GM20431 (cell line): ENCODE measurements around the gene PTCH1.

Experiments used
- in situ Hi-C: fragments of 300-500 bp; cut with MseI, MboI; formaldehyde crosslinking; loops from one replicate; pipeline ENCODE4 v1.15.0; 2020; ENCODE audit warnings: low sequenced_read_pairs; ENCODE audit not compliant: unreplicated experiment

The PTCH1 gene

DNA sequence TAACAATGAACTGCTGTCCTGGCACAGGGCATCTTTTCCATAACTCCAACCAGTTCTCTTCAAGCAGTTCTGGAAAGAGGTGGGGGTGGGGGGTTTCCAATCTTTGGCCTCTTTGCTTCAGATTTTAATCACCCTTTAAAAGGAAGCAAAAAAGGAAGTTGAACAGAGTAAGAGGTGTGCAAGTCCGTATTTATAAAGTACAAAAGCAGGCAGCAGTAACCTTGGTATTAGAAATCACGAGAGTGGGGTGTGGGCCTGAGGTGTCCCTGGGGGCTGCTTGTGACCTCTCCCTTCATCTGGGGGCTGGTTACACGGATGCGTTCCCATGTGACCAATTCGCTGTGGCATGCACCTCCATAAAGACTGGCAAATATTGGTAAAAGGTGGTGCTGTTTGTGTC lies 70.5 kb downstream of the PTCH1 start:
- in situ Hi-C loops = no loop called here

DNA sequence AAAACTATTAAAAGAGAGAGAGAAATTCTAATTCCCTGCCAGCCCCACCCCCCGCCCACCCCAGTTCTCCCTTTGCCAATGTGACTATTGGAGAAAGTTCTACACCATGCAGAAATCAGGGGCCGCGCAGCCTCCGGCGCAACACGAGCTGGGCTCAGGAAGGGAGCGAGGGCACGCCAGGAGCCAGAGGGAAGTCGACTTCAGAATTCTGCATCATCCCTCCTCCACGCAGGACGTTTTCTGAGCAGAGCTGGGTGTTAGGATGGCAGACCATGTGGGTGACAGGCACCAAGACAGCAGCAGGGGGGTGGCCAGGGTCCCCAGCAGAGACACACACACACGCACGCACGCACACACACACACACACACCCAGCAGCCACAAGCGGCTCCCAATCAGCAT lies 72.6 kb downstream of the PTCH1 start:
- in situ Hi-C loops = no loop called here

DNA sequence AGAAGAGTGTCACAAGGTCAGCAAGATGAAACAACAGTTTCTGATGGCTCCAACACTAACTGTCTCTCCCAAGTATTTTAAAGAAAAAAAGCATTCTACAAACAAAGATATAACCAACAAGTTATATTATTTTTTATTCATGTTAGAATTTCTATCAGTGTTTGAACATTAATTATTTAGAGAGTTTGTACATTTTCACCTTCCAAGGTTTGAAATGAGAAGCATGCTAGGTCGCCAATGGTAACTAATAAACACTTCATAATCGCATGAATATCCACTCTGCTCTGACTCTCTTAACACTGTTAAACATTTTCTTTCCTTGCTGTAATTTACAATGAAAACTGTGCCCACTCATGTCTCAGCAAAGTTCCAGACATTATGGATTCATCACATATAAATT lies 73.5 kb downstream of the PTCH1 start:
- in situ Hi-C loops = no loop called here

DNA sequence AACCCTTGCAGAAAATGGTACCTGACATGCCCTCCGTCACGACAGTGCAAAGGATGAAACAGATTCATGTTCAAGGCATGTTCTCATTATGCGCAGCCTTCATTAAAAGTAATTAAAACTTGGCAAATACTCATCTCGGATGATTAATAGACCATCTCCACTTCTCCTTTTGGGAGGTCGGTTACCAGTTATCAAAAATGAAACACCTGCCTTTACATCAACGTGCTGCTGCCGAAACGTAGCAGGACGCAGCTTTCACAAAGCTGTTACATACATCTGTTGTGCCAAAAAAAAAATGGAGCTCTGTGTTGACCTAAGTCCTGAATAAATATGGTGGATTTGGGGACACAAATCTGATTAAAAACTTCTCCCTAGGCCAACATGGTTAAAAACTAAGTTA lies 75.7 kb downstream of the PTCH1 start:
- in situ Hi-C loops = no loop called here

DNA sequence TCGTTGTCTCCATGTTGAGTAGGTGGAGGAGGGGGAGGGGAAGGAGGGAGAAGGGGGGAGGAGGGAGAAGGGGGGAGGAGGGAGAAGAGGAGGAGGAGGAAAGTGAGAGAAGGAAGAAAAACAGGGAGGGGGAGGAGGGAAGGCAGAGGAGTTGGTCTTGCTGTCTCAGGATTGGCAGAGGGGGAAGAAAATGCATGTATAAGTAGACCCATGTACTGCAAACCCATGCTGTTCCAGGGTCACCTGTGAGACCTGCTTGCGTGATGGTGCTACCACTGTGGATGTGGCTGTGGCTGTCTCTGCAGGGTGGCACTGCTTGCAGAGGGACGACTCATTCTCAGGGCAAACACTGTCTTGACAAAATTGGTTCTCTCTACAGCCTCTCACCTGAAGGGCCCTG lies 76.3 kb downstream of the PTCH1 start:
- in situ Hi-C loops = no loop called here

DNA sequence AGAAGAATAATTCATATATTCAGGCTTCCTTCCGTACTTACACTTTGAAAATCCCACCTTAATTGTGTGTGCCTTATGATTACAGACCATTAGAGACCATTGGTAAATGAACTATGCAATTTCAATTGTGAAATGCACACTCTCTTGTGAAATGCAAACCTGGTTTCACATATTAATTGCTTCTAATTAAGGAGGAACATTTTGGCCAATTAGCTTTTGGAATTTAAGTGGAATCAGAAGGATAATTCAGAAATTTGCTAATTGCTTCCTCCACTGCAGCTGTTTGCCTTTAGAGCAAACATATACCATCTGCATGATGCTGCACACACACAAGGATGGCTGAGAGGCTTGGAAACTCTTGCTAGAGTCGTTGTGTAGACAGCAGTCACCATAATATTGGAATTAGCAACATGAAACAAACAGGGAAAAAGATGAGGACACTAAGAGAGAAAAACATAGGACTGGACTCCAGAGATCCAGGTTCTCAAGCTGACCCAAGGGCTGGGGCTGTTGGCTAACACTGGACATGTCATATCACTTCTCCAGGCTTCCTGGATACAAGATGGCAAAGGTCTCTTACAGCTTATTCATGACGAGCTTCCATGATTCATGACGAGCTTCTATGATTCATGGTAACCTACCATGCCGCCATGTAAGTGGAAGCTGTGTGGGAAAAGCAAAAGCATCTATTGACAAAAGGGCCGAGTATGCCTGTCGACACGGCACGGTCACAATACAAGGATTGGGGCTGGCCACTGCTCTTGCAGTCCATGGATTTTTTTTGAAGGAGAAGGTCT lies 78.0 kb downstream of the PTCH1 start:
- in situ Hi-C loops = no loop called here

DNA sequence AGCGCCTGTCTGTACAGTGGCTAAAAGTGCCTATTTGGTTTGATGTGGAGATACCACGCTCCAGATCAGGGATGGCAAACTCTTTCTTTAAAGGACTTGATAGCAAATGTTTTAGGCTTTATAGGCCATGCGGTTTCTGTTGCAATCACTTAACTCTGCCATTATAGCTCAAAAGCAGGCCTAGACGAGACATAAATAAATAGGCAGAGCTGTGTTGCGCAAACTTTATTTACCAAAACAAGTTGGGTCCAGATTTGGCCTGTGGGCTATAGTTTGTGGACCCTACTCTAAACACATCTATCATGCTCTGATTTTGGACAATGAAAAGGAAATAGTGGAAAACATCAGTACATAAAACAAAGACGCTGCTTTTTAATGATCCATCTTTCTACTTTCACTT lies 79.2 kb downstream of the PTCH1 start:
- in situ Hi-C loops = no loop called here

DNA sequence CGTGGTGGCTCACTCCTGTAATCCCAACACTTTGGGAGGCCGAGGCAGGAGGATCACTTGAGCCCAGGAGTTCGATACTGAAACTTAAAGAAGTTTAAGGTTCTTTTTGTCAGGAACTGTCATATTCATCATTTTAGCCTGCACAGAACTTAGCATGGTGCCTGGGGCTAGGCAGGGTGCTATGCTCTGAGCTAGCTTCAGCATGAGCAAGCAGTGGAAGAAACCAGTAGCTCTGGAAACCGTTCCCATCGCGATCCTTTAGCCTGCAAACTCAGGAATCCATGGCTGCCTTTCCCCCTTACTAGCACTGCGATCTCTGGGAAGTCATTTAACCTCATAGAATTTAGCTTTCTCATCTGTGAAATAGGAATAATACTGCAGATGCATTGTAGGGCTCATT lies 80.4 kb downstream of the PTCH1 start:
- in situ Hi-C loops = no loop called here

DNA sequence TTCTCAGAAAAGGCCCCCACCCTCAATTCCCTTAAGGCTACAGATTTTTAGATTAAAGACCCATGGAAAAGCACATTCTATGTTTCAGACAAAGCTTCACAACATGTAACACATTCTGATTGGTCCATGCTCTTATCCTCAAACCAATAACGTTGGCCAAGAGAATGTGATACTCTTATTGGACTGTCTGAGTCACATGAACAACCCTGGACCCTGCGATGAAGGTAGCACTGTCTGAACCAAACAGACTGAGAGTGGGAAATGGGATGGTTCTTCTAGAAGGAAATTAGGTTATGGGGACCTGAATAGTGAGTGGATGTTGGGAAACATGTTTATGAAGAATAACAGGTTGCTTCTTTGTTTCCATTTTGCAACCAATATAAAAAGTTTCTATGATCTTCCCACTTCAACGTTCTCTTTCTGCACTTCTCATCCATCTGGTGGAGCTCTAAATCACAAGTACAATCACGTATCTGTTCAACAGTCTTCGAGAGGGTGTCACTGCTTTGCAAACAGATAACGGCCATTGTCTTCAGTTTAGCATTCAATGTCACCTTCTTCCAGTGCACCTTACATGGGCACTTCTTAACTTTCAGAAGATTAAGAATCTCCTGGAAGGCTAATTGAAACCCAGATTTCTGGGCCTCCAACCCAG lies 81.6 kb downstream of the PTCH1 start:
- in situ Hi-C loops = no loop called here

DNA sequence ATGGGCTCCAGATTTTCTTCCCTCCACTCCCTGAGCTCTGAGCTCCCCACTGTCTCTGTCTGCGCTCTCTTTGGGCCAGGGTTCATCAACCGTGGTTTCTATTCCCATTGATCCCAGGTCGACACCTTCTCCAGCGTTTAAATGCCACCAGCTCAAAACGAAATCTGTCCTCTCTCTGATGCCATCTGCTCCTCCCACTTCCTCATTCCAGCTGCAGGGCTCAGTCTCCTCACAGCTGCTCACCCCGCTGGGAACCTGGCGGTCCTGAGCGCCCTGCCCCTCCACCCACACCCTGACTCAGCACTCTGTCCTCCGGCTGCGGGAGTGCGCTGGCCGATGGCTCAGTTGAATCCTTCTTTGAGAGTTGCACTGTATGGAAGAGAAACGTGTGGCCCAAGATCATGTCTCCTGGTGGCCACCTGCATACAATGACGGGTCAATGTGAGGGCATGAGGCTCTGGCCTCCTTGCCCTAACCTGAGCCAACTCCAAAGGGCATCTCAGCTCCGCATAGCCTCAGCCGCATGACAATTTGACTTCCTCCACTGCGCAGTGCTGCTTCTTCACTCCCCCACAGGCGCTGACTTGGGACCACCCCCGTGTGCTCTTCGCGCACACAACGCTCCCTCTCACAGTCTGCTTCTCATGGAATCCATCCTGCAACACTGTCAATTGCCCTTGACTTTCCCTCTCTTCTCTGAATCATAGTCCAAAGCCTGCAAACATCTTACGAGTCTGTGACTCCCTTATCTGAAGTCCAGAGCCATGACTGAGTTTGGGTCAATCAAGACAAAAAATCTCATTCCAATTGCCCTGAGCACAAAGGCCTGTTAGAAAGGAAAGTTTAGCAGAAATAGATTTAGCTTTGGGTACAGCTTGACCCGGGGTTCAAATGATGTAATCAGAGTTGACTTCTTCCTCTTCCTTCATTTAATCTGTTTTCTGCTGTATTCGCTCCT lies 82.4 kb downstream of the PTCH1 start:
- in situ Hi-C loops = no loop called here

DNA sequence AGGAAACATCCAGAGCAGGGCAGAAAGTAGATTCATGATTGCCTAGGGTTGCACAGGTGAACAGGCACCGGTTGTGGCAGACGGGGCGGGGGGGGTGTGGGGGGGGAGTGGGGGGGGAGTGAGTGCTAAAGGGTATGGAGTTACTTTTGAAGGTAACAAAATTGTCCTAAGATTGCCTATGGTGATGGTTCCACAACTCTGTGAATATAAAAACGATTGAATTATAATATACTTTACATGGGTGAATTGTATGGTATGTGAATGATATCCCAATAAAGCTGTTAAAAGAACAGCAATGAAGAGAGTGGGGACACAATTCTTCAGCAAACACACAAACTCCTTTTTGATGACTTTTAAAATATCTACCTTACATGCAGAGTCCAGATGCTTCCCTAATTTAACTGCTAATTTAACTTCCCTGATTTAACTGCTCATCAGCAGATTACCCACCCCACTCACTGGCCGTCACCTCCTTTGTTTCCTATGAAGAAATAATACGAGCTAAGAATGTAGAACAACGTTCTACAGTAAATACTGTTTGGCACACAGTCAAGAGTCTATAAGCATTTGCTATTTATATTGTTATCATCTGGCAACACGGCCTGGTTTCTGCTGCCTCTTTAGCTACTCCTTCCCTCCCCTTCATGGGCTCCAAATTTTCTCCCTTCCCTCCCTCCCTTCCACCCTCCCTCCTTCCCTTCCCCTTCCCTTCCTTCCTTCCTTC lies 83.5 kb downstream of the PTCH1 start:
- in situ Hi-C loops = no loop called here

DNA sequence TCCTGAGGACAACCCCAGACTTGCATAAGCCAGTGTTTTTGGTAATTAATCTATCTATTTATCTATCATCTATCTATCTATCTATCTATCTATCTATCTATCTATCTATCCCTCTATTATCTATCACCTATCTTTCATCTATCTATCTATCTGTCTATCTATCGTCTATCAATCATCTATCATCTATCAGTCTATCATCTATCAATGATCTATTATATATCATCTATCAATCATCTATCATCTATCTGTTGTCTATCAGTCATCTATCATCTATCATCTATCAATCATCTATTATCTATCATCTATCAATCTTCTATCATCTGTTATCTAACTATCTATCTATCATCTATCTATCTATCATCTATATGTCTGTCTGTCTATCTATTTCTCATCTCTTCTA lies 85.5 kb downstream of the PTCH1 start:
- in situ Hi-C loops = no loop called here

DNA sequence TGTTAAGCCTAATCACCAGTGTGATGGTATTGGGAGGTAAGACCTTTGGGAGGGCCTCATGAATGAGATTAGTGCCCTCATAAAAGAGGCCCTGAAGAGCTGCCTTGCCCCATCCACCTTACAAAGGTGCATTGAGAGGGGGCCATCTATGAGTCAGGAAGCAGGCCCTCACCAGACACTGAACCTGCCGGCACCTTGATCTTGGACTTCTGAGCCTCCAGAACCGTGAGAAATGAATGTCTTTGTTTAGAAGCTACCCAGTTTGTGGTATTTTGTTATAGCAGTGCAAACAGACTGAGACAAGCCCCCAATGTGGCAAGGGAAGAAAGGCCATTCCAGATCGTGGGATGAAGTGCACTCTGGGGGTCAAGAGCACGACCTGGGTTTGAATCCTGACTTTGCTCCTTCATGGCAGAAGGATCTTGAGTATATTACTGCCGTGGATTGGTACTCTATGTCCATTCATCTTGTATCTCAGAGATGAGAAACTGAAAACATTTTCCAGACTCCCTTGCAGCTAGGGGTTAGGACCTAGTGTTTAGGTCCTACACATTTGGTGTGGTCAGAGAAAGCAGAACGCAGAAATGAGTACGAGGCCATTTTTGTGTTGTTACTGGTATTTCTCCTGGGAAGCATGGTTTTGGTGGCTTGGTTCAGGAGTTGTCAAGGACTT lies 86.7 kb downstream of the PTCH1 start:
- in situ Hi-C loops = no loop called here

DNA sequence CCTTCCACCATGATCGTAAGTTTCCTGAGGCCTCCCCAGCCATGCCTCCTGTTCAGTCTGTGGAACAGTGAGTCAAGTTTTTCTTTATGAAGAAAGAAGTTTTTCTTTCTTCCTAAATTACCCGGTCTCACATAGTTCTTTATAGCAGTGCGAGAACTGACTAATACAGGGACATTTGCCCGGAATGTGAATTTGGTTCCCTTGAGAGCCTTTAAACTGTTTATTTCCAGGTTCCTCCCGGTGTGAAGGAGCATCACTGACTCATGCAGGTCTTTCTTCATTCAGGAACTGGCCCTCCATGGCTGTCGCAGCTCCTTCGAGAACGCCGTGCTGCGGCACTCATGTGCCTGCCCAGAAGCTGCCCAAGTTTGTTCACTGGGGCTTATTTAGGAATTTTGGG lies 87.7 kb downstream of the PTCH1 start:
- in situ Hi-C loops = no loop called here

DNA sequence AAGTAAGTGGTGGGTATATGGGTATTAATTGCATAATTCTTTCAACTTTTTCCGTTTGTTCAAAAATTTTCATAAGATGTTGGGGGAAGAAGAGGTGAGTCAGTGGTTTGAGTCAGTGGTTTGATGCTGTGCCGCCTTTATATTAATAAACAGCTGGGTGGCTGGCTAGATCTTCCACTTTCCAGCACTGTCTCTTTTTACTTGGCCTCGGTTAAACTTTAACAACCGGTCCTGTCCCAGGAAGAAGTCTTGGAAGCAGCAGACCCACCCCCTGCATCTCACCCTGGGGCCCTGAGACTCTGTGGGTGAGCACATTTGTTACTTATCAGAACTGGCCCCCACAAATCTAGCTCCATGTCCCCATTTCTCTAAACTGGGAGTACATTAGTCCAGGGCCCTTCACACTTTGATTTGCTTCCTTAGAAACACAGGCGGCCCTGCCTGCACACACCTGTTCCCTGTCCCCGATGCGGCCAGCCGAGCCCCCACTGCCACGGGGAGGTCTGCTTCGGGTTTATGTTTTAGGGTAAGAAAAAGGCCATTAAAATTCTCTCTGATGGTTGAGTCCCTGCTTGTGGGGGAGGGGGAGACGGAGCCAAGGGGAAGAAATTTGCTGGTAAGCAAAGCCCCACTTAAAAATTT lies 90.7 kb downstream of the PTCH1 start:
- in situ Hi-C loops = no loop called here

DNA sequence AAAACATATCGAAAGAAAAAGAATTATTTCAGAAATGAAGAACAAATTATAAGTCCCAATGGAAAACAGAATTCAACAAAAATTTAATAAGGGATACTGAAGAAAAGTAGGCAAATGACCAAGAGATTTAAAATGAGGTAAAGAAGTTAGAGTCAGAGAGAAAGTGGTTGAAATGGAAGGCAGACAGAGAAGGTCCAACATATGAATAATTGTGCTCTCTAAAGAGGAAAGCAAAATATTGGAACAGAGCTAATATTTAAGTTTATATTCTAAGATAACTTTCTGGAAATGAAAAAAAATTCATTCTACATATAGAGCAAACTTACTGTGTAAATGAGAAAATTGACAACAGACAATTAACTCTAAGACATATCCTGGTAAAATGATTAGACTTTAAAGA lies 94.1 kb downstream of the PTCH1 start:
- in situ Hi-C loops = no loop called here

DNA sequence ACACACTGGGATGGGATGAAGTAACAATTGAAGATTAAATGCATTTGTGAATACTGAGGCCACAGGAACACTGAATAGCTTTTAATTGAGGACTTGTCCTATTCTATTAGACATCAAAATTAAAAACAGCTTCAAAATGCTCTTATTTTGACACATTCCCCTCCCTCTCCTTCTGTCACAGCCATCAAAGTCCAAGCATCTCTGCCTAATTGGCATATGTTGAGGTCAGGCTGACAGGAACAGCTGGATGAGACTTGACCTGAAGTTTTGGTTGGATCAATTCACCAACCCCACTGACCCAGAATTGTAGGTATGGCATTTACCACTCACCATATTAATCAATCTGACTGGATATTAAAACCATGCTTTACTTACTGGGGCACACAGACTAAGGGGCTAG lies 96.3 kb downstream of the PTCH1 start:
- in situ Hi-C loops = no loop called here

DNA sequence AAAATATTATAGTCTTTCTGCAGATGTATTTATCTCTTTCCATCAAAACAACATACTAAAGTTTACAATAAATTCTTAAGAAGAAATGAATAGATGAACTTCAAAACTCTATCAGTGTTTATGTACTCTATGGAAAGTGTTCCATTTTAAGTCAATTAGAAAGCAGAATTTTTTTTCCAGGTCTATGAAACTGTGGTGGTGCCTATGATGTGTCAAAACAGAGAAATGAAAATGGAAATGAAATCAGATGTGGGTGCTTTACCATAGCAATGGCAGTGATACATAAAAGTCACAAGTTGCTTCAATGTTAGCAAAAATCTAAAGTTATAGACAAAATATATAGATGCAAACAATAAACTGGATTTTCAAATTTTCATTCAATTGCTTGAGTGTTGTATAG lies 97.3 kb downstream of the PTCH1 start:
- in situ Hi-C loops = no loop called here

DNA sequence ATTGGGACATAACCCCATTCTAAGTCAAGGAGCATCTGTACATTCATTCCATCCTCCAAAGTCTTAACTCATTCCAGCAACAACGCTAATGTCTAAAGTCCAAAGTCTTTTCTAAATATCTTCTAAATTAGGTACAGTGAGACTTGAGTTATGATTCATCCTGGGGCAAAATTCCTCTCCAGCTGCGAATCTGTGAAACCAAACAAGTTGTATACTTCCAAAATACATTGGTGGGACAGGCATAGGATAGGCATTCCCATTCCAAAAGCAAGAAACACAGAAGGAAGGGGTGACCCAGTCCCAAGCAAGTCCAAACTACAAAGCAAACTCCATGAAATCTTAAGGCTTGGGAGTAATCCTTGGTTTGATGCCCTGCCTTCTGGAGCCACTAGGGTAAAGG lies 101.6 kb downstream of the PTCH1 start:
- in situ Hi-C loops = no loop called here
